ENCODE results near the gene RASSF9.

Gene RASSF9

GRCh38 chr12:85821206-85821605 lies 15.0 kb downstream of the RASSF9 start:
- no peak for DNase-seq (ENCODE audit: low read depth in 2 of 2)

GRCh38 chr12:85820101-85820500 lies 16.1 kb downstream of the RASSF9 start:
- no peak for DNase-seq (ENCODE audit: low read depth in 2 of 2)

- no peak for DNase-seq (ENCODE audit: low read depth in 2 of 2)
These were observed 21.5 kb downstream of the RASSF9 start for GRCh38 chr12:85814741-85815140.

GRCh38 chr12:85814071-85814470 lies 22.1 kb downstream of the RASSF9 start:
- DNase-seq (ENCODE audit: low read depth in 2 of 2), result no peak

GRCh38 chr12:85809500-85809899 lies 26.7 kb downstream of the RASSF9 start:
- DNase-seq (ENCODE audit: low read depth in 2 of 2), result no peak

GRCh38 chr12:85807730-85808129 lies 28.5 kb downstream of the RASSF9 start:
- DNase-seq (ENCODE audit: low read depth in 2 of 2), result no peak

- DNase-seq (ENCODE audit: low read depth in 2 of 2), result no peak
These were observed 30.6 kb downstream of the RASSF9 start for GRCh38 chr12:85805654-85806053.

GRCh38 chr12:85804663-85805062 lies 31.5 kb downstream of the RASSF9 start:
- DNase-seq (ENCODE audit: low read depth in 2 of 2), result no peak

GRCh38 chr12:85803923-85804322 lies 32.3 kb downstream of the RASSF9 start:
- no peak for DNase-seq (ENCODE audit: low read depth in 2 of 2)

GRCh38 chr12:85803231-85803630 lies 33.0 kb downstream of the RASSF9 start:
- DNase-seq (ENCODE audit: low read depth in 2 of 2), result no peak

GRCh38 chr12:85798122-85798521 lies 38.1 kb downstream of the RASSF9 start:
- DNase-seq (ENCODE audit: low read depth in 2 of 2), result no peak

GRCh38 chr12:85796001-85796400 lies 40.2 kb downstream of the RASSF9 start:
- DNase-seq (ENCODE audit: low read depth in 2 of 2), result no peak

GRCh38 chr12:85794531-85794930 lies 41.7 kb downstream of the RASSF9 start:
- no peak for DNase-seq (ENCODE audit: low read depth in 2 of 2)

- no peak for DNase-seq (ENCODE audit: low read depth in 2 of 2)
These were observed 52.0 kb downstream of the RASSF9 start for GRCh38 chr12:85784096-85784720.

- no peak for DNase-seq (ENCODE audit: low read depth in 2 of 2)
These were observed 53.5 kb downstream of the RASSF9 start for GRCh38 chr12:85782711-85783110.

- no peak for DNase-seq (ENCODE audit: low read depth in 2 of 2)
These were observed 54.4 kb downstream of the RASSF9 start for GRCh38 chr12:85781766-85782165.

- no peak for DNase-seq (ENCODE audit: low read depth in 2 of 2)
These were observed 56.4 kb downstream of the RASSF9 start for GRCh38 chr12:85779768-85780167.

- no peak for DNase-seq (ENCODE audit: low read depth in 2 of 2)
These were observed 61.1 kb downstream of the RASSF9 start for GRCh38 chr12:85775091-85775490.

GRCh38 chr12:85765453-85765869 lies 70.7 kb downstream of the RASSF9 start:
- no peak for DNase-seq (ENCODE audit: low read depth in 2 of 2)

GRCh38 chr12:85759623-85760022 lies 76.6 kb downstream of the RASSF9 start:
- DNase-seq (ENCODE audit: low read depth in 2 of 2), result no peak

GRCh38 chr12:85759091-85759490 lies 77.1 kb downstream of the RASSF9 start:
- no peak for DNase-seq (ENCODE audit: low read depth in 2 of 2)

GRCh38 chr12:85755760-85756159 lies 80.4 kb downstream of the RASSF9 start:
- no peak for DNase-seq (ENCODE audit: low read depth in 2 of 2)

Measured in stimulated activated CD8-positive, alpha-beta memory T cell treated with anti-CD3 and anti-CD28 coated beads, Interleukin-2, amount 100 ng/mL, for 48 hours (primary cell).